CD4-positive, alpha-beta T cell (primary cell): ENCODE results near the gene UTP25. TPM values are rescaled to one million over a fixed set of nuclear protein-coding genes. Genes with fewer than 3 reads are reported as not detected.

Source experiments
- ATAC-seq: fragments of 200-7000 bp; cut with Tn5 transposase; one replicate; pipeline ENCODE4 v1.10.0; 2022; ENCODE audit warnings: mild to moderate bottlenecking; ENCODE audit not compliant: poor library complexity
- CTCF ChIA-PET: fragments of 350-600 bp; sonication (Branson Sonifier 250); formaldehyde crosslinking; loops from one replicate; lab custom pipeline; 2021; ENCODE audit warnings: antibody characterized with exemption, inconsistent platforms; lab: Charles Lee
- POLR2A ChIA-PET: fragments of 350-600 bp; sonication (Branson Sonifier 250); formaldehyde crosslinking; loops from one replicate; lab custom pipeline; 2021; ENCODE audit warnings: antibody characterized with exemption, inconsistent platforms; lab: Charles Lee
- DNase-seq, 14 experiments: peaks; one replicate each; pipeline ENCODE4 v3.0.0-alpha.2; 2013 to 2020; ENCODE audit warnings: mixed read lengths in 2 of 14
- H3K27ac ChIP-seq, 2 donors: one replicate each; pipeline versions ENCODE4 v1.5.1 to v1.7.0; 2013; ENCODE audit warnings: low read length in 2 of 2, low read depth in 1 of 2, mild to moderate bottlenecking in 1 of 2
- H3K27me3 ChIP-seq, 2 experiments: 1 replicate in 1 of 2; 2 replicates in 1 of 2; pipeline versions ENCODE4 v1.6.1 to v1.7.0; 2013; ENCODE audit warnings: low read length in 2 of 2, control low read depth in 1 of 2, mild to moderate bottlenecking in 1 of 2, moderate library complexity in 1 of 2; ENCODE audit not compliant: insufficient read depth in 2 of 2, control insufficient read depth in 1 of 2
- H3K36me3 ChIP-seq: one replicate; pipeline ENCODE4 v1.6.1; 2013; ENCODE audit warnings: low read length, control low read depth; ENCODE audit not compliant: insufficient read depth
- H3K4me1 ChIP-seq: one replicate; pipeline ENCODE4 v1.6.1; 2013; ENCODE audit warnings: low read length, control low read depth; ENCODE audit not compliant: insufficient read depth
- H3K4me3 ChIP-seq: one replicate; pipeline ENCODE4 v1.5.1; 2013; ENCODE audit warnings: mild to moderate bottlenecking, low read length, moderate library complexity
- H3K9me3 ChIP-seq, 2 experiments: 1 replicate in 1 of 2; 2 replicates in 1 of 2; pipeline versions ENCODE4 v1.6.1 to v1.7.0; 2013; ENCODE audit warnings: low read length in 2 of 2, mild to moderate bottlenecking in 2 of 2, control low read depth in 1 of 2, moderate library complexity in 1 of 2; ENCODE audit not compliant: control insufficient read depth in 1 of 2, insufficient read depth in 1 of 2
- H3K27ac Mint-ChIP-seq: one replicate; pipeline ENCODE4 v1.8.0; 2020; ENCODE audit warnings: mixed read lengths
- H3K27me3 Mint-ChIP-seq: one replicate; pipeline ENCODE4 v1.8.0; 2021; ENCODE audit warnings: mixed read lengths
- H3K36me3 Mint-ChIP-seq: one replicate; pipeline ENCODE4 v1.8.0; 2021; ENCODE audit warnings: low read depth, mixed read lengths
- H3K4me1 Mint-ChIP-seq: one replicate; pipeline ENCODE4 v1.8.0; 2021; ENCODE audit warnings: low read depth, mixed read lengths
- H3K4me3 Mint-ChIP-seq: one replicate; pipeline ENCODE4 v1.8.0; 2020; ENCODE audit warnings: mild to moderate bottlenecking, mixed read lengths
- H3K9me3 Mint-ChIP-seq: one replicate; pipeline ENCODE4 v1.8.0; 2020; ENCODE audit warnings: mixed read lengths
- intact Hi-C, 2 experiments: fragments of 100-400 bp; cut with DNase I in 1 of 2; cut with micrococcal nuclease in 1 of 2; formaldehyde crosslinking; loops; one replicate each; pipeline versions ENCODE4 v1.15.1 to v1.9.0; 2023 to 2025; cut with DNase I, micrococcal nuclease
- total RNA-seq, 174 experiments: library from RNA in 2 of 174; stranded (reverse) in 2 of 174; gene quantifications; one replicate each; pipeline ENCODE4 v1.2.3 and lab custom pipeline; 2021 to 2026
- TF ChIP-seq, protein P1 (sequence below): fragments of 200-600 bp; IDR thresholded peaks from one replicate; pipeline ENCODE4 v1.8.0; 2022; ENCODE audit warnings: antibody characterized with exemption, mild to moderate bottlenecking

The UTP25 gene
- total RNA-seq, 2 experiments from 2014 or later: 6.0 to 6.4 TPM

DNA sequence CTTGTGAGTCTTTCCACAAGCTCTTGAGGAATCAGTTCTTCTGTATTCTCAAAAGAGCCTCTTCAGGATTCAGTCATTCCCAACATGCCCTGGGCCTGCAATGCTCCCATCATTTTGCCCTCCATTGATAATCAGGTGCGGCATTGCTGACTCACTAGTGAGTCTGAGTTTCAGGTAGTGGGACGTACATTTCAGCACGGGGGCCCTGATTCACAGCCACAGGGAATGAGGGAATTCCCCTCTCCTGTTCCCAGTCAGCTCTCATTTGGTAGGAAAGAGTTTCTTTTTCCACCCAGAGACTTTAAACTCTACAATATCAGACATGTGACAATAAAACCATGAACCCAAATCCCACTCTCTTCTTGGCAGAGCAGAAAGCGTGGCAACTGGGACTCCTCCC, 18.2 kb upstream of the UTP25 start:
- no peak overlapping the region for H3K4me3 ChIP-seq
- H3K4me1 Mint-ChIP-seq: peaks cover 8% of the 10 kb centered on the region
- TF ChIP-seq, protein P1, sequence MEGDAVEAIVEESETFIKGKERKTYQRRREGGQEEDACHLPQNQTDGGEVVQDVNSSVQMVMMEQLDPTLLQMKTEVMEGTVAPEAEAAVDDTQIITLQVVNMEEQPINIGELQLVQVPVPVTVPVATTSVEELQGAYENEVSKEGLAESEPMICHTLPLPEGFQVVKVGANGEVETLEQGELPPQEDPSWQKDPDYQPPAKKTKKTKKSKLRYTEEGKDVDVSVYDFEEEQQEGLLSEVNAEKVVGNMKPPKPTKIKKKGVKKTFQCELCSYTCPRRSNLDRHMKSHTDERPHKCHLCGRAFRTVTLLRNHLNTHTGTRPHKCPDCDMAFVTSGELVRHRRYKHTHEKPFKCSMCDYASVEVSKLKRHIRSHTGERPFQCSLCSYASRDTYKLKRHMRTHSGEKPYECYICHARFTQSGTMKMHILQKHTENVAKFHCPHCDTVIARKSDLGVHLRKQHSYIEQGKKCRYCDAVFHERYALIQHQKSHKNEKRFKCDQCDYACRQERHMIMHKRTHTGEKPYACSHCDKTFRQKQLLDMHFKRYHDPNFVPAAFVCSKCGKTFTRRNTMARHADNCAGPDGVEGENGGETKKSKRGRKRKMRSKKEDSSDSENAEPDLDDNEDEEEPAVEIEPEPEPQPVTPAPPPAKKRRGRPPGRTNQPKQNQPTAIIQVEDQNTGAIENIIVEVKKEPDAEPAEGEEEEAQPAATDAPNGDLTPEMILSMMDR: no peak

DNA sequence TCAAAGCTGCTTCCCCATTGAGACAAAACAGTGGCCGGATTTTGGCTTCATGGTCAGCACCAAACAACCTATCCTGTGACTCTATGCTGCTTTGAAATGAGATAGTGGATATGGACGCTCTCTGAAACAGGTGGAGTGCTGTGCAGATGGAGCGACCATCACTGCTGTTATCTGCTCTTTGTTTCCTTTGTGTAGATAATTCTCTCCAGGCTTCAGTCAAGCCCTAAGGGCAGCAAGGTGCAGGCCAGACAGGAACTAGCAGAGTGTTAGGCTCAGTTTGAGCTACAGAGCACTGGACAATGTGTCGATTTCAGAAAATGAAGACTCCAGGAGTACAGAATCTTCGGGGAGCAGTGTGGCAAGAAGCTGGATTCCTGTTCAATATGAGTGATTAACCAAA, 17.0 kb upstream of the UTP25 start:
- no peaks in the 10 kb centered on the region for H3K9me3 ChIP-seq
- CTCF ChIA-PET: interaction anchor here (1.2 kb wide), 1 partner anchor 9 kb away, joined by 3 read pairs; no protein-coding TSS in a partner anchor
- Mint-ChIP-seq H3K4me3 (no peak overlapping the region), H3K27me3 (peaks cover 5% of the 10 kb centered on the region), H3K4me1 (peaks cover 15% of the 10 kb centered on the region), H3K27ac (no peak overlapping the region), H3K9me3 (no peaks in the 10 kb centered on the region), H3K36me3 (no peaks in the 10 kb centered on the region)
- H3K4me1 ChIP-seq: peaks cover 4% of the 10 kb centered on the region
- no peak for DNase-seq
- POLR2A ChIA-PET: no interaction called here
- no peaks in the 10 kb centered on the region for H3K27me3 ChIP-seq
- intact Hi-C loops: no loop called here
- H3K4me3 ChIP-seq: no peak overlapping the region
- no peaks in the 10 kb centered on the region for H3K36me3 ChIP-seq
- ATAC-seq: no peak
- H3K27ac ChIP-seq: no peak overlapping the region
- TF ChIP-seq, protein P1: no peak

More for the DNA sequence above, 18.2 kb upstream of the UTP25 start:
- H3K27me3 ChIP-seq: peaks cover 0 to 3% of the 10 kb centered on the region in 2 experiments
- H3K36me3 ChIP-seq: no peaks in the 10 kb centered on the region
- intact Hi-C loops: no loop called here
- POLR2A ChIA-PET: no interaction called here
- H3K9me3 ChIP-seq: peaks cover 0 to 4% of the 10 kb centered on the region in 2 experiments
- Mint-ChIP-seq H3K4me3 (no peak overlapping the region), H3K9me3 (no peaks in the 10 kb centered on the region), H3K27ac (no peak overlapping the region), H3K36me3 (no peaks in the 10 kb centered on the region), H3K27me3 (peaks cover 10% of the 10 kb centered on the region)
- CTCF ChIA-PET: interaction anchor here (1.8 kb wide), 1 partner anchor 62 kb away, joined by 4 read pairs; no protein-coding TSS in a partner anchor
- no peak overlapping the region for H3K27ac ChIP-seq
- no peak for DNase-seq
- peaks cover 8% of the 10 kb centered on the region for H3K4me1 ChIP-seq
- ATAC-seq: no peak

DNA sequence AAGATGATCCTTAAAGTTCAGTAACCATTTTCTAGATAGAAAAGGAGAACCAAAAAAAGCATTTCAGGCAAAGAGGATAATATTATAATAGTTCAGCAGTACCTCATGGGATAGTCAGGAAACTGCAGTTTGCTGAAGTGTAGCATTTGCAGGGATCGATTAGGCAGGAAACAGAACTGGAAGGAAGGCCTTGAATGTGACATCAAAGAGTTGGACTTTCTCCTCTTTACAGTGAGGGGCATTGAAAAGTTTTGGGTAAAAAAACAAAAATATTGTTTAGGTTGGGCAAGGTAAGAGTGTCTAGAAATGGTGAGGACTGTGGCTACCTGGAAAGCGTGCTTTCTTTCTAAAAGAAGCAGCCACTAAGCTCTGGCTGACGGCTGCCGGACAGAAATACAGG, 13.9 kb upstream of the UTP25 start:
- H3K36me3 ChIP-seq: no peaks in the 10 kb centered on the region
- DNase-seq (no peak), ATAC-seq (no peak)
- ChIA-PET POLR2A (no interaction called here), CTCF (no interaction called here)
- H3K27ac Mint-ChIP-seq: no peak overlapping the region
- intact Hi-C loops: no loop called here
- TF ChIP-seq, protein P1: no peak
- no peak overlapping the region for H3K4me3 Mint-ChIP-seq
- no peaks in the 10 kb centered on the region for H3K9me3 ChIP-seq
- peaks cover 10% of the 10 kb centered on the region for H3K4me1 Mint-ChIP-seq
- no peaks in the 10 kb centered on the region for H3K36me3 Mint-ChIP-seq
- no peaks in the 10 kb centered on the region for H3K27me3 Mint-ChIP-seq
- no peaks in the 10 kb centered on the region for H3K9me3 Mint-ChIP-seq
- H3K27ac ChIP-seq: no peak overlapping the region
- H3K4me1 ChIP-seq: peaks cover 5% of the 10 kb centered on the region
- H3K4me3 ChIP-seq: no peak overlapping the region
- peaks cover 0 to 5% of the 10 kb centered on the region in 2 experiments for H3K27me3 ChIP-seq
